CD4-positive, alpha-beta T cell treated with Interleukin-15 for 4 hours (primary cell): Measurements from ENCODE around the gene CYRIA.

Experiments
- DNase-seq: peaks from one replicate; pipeline ENCODE4 v3.0.0-alpha.2; 2020; ENCODE audit warnings: low spot score

The CYRIA gene

GRCh38 chr2:16649353-16650286 is 16.0 kb downstream of the CYRIA start:
- no peak for DNase-seq

DNA sequence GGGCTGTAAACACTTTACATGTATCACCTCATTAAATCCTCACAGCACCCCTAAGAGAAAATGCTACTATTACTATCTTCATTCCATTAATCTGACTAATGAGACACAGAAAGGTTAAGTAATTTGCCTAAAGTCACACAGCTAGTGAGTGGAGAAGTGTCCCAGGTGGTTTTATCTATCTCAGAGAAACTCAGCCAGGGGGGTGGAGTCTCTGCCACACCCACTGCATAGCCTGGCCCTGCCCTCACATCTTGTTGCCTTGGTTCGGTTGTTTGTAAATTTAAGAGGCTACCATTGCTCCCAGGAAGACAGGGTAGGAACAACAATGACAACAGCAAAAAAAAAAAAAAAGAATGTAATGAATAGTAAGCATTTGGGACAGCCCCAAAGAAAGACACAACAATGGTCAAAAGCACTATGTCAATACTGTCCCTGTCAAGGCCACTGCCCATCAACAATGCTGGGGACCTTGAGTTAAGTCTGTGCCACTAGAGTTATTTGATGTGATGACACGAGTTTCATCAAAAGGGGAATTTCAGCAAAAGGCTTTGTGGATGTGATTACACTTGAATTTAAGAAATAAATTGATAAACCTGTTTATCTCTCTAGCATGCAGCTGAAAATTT is 17.5 kb downstream of the CYRIA start:
- no peak for DNase-seq

DNA sequence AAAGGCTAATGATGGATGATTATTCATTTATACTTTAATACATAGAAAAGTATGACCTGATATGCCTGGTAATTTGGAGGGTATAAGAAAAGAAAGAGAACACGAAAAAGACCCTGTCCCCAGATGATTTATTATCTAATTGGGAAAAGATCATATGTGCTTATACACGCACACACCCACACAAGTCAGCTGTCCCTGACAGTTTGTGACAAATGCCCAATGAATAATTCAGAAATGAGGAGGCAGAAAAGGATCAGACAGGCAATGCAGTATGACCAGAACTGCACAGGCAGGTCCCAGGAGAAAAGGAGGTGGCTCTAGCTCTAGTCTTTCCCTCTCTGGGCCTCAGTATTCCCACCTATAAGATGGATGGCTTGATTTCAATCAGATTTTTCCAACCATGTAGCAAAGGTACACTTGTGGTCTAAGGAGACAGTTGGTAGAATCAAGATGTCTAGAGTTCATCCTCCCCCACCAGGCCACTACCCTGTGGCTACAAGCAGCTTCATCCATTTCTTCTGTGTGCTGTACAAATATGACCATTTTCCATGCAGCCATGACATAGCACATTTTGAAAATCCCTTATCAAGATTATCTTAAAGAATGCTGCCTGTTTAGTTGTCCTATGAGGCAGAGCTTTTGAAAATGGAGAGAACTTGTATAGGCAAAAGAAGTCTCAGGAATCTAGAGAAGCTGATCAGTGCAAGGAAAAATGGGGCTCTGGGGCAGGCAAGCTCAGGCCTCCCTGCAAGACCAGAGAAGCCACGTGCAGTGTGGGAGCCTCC is 19.7 kb downstream of the CYRIA start:
- no peak for DNase-seq

GRCh38 chr2:16645088-16645487 is 20.5 kb downstream of the CYRIA start:
- DNase-seq = no peak

DNA sequence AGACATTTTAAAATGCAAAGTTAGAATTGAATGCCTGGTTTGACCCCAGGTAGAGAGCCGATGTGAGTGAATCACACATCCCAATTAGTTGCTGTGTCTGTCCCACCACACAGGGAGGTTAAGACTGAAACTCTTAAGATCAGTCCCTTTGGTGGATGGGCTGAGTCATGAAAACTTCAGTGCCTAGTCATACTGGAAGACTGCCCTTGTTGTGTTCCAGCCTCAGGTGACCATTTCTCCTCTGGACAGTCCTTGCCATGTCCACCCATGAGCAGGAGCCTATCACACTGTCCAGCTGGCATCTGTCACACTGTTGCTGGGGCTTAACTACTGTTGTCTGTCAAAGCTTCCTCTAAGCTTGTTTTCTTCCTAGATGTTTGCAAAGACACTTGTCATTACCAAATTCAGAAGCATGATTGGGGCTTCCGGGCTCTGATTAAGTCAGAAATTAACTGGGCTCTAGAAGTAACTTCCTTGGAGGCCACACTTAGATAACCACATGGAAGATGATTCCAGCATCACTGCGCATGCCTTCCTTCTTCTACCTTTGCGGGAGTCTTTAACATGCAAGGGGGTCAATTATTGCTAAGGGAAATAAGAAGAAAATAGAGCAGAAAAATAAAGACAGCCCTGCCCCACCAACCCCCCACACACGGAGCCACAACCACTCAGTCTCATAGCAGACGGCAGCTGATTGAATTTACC is 21.3 kb downstream of the CYRIA start:
- no peak for DNase-seq

DNA sequence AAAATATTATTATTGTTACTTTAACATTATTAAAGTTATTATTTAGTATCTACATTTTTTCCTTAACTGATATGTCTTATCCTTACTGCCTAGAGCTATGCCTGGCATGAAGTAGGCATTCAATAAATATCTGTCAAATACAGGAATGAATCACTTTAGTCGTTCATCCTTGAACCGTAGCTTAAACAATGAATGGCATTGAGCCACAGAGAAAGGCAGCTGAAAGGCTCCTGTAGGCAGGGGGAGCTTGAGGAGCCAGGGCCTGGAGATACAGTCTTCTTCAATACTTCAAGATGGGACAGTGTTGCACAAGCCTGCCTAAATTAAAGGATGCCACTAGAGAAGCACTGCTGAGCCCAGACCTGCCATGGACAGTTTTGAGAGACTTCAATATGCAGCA is 22.5 kb downstream of the CYRIA start:
- DNase-seq = no peak

DNA sequence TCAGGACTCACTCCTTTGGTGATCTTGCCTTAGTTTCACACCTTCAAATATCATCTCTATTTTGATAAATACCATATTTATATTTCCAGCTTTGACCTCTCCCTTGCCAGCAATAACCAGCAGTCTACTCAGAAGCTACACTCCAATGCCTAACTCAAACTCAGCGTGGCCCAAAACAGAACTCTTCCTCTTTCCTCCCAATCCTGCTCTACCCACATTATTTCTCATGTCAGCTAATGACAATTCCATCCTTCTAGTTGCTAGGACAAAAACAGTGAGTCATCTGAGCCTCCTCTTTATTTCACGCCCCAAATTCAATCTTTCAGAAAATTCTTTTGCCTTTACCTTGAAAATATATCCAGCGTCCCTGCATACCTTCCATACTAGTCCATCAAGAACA is 23.5 kb downstream of the CYRIA start:
- no peak for DNase-seq

DNA sequence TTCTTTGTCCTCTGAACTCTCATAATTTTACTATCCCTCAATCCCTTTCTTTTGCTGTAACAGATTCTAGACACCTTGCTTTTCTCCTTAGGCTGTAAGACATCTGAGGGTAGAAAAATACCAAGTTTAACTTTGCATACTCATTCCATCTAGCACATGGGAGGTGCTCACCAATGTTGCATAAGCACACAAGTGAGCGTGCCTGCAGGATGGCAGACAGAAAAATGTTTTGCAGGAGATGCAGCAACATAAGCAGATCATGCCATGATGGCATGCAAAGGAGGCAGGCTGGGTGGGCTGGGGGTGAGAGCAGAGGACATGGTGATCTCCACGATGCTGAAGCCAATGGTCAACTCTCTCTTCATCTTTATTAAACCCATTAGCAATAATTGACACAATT is 24.1 kb downstream of the CYRIA start:
- DNase-seq = no peak

- DNase-seq = no peak
These were observed 24.8 kb downstream of the CYRIA start for GRCh38 chr2:16640867-16641266.

GRCh38 chr2:16640001-16640700 is 25.5 kb downstream of the CYRIA start:
- no peak for DNase-seq

DNA sequence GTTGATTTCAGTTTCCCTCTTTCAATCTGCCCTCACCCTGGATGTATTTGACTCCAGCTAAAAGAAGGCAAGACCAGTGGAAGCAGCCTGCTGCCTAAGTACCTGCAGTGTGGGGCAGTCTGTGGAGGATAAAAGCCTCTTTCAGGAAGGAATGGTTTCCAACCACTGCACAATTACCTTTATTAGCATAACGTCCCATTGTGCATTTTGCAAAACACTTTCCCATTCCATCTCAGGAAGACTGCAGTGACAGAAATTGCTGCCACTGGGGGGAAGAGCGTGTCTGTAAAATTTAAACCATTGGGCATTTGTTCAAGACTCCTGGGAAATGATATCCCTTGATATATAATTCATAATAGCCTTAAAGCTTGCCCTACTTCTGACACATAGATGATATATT is 26.2 kb downstream of the CYRIA start:
- DNase-seq = no peak

DNA sequence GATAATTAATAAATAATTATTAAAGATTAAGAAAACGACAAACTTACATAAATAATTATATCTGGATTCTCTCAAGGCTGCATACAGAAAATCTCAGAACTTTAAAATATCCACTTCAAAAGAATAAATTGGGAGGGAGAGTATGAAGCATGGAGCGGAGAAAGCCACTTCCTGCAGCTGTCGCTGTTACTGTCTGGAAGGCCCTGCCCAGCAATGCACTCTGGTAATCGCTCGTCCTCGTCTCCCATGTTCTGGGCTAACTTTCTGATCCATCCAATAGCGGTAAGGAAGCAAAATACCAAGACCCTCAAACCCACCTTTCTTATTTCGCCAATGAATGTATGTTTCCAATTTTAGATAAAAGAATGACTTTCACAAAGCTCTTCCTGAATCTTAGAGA is 26.7 kb downstream of the CYRIA start:
- no peak for DNase-seq

- no peak for DNase-seq
These were observed 28.3 kb downstream of the CYRIA start for GRCh38 chr2:16637304-16637703.

- no peak for DNase-seq
These were observed 29.6 kb downstream of the CYRIA start for GRCh38 chr2:16635791-16636699.

GRCh38 chr2:16633621-16634430 is 31.8 kb downstream of the CYRIA start:
- no peak for DNase-seq

GRCh38 chr2:16632598-16632997 is 33.0 kb downstream of the CYRIA start:
- DNase-seq = no peak

DNA sequence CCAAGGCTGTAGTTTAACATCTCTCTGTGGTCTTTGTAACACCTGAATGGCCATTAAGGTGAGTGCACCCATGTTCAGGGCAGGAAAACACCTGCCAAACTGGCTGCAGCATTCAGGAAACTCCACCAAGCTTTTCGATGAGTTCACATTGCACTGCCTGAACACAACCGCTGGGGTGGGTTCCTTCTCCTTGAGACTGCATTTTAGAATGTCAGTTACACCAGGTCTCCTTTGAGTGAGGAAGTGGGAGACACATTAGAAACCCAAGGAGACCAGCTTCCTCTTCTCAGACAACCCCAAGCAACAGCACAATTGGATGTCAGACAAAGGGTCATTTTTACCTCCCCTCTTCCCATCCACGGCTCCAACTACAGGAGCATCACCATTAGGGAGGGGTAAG is 35.2 kb downstream of the CYRIA start:
- no peak for DNase-seq

- no peak for DNase-seq
These were observed 35.9 kb downstream of the CYRIA start for GRCh38 chr2:16629770-16630169.

DNA sequence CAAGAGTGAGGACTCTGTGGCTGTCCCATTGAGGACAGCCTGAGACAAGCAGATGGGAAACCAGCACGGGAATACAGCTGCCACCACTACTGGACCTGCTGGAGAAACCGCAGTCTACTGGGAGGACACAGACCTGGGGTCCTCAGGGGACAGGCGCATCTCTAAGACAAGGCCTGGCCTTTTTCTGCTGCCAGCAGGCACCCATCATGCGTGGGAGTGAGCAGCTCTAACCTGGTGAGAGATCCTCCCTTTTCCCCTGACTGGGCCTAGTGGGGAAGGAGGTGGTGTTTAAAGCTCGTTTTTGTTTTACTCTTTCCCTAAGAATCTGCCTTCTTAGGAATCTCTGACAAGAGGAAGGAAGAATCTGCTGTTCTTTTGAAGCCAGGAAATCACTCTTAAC is 36.6 kb downstream of the CYRIA start:
- DNase-seq = no peak

DNA sequence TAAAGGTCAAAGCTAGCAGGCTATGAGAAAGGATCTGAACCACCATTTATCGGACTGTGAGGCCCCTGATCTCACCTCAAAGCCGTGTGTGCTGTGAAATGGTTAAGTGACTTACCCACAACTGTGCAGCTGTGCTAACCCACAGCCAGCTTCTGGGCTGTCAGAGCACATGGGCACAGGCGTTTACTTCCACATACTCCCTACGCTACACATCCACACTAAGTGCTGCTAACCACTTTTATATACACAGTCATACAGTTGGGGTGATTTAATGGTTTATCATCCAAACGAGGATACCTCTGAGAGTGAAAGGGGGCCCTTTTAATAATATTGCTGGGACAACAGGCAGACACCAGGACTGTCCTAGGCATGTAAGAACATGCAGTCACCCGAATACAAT is 37.3 kb downstream of the CYRIA start:
- DNase-seq = no peak
